ENCODE measurements around the gene ELFN2.

DNA sequence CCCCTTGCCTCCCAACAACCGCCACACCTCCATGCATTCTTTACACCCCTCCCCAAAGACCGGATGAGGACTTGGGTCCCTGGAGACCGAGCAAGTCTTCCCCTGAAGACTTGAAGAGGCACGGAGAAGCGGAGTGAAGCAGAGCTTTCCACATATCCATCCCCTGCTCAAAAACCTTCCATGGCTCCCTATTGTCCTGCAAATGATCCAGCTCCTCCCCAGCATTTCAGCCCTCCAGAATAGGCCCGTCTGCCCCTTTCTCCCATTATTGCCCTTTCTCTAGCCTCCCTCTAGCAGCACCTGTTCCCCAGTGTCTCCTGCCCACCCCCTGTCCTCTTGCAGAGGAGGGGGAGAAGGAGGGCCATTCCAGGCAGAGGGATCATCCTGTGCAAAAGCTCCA lies 85.2 kb downstream of the ELFN2 start:
- no peak for TF ChIP-seq POLR2A (IDR thresholded peaks at IDR 0.05)
- TF ChIP-seq, protein P1, sequence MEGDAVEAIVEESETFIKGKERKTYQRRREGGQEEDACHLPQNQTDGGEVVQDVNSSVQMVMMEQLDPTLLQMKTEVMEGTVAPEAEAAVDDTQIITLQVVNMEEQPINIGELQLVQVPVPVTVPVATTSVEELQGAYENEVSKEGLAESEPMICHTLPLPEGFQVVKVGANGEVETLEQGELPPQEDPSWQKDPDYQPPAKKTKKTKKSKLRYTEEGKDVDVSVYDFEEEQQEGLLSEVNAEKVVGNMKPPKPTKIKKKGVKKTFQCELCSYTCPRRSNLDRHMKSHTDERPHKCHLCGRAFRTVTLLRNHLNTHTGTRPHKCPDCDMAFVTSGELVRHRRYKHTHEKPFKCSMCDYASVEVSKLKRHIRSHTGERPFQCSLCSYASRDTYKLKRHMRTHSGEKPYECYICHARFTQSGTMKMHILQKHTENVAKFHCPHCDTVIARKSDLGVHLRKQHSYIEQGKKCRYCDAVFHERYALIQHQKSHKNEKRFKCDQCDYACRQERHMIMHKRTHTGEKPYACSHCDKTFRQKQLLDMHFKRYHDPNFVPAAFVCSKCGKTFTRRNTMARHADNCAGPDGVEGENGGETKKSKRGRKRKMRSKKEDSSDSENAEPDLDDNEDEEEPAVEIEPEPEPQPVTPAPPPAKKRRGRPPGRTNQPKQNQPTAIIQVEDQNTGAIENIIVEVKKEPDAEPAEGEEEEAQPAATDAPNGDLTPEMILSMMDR (IDR thresholded peaks at IDR 0.05): no peak

Measured in stomach (tissue), 4 donors.